HL-60 (cell line): Measurements from ENCODE around the gene TULP4.
"Not testable (repeated sequence)": the region's sequence is repeated elsewhere in the genome, so short reads cannot be mapped to it uniquely, and the experiment has no call there.

Experiments used
- DNase-seq, 2 experiments: peaks; one replicate each; pipeline ENCODE4 v3.0.0-alpha.2; 2010 to 2020; ENCODE audit warnings: low read depth in 1 of 2, low spot score in 1 of 2
- H3K27ac ChIP-seq: fragments of 250-450 bp; sonication (Bioruptor Pico); replicated peaks from 2 replicates; pipeline ENCODE4 v1.5.1; 2020; ENCODE audit warnings: mild to moderate bottlenecking, moderate library complexity
- H3K27me3 ChIP-seq: fragments of 250-450 bp; sonication (Bioruptor Pico); 2 replicates; pipeline ENCODE4 v1.5.1; 2021; ENCODE audit warnings: mild to moderate bottlenecking, moderate library complexity; ENCODE audit not compliant: insufficient read depth, poor library complexity, severe bottlenecking
- H3K4me3 ChIP-seq: replicated peaks from 2 replicates; pipeline ENCODE4 v1.5.1; 2011; ENCODE audit warnings: mild to moderate bottlenecking, control low read depth, low read length; ENCODE audit not compliant: insufficient read depth
- CTCF ChIP-seq: IDR thresholded peaks from one replicate; pipeline ENCODE4 v1.5.1; 2011; ENCODE audit warnings: low read length, control low read depth, inconsistent platforms; ENCODE audit not compliant: insufficient read depth
- GABPA ChIP-seq: IDR thresholded peaks from 2 replicates; pipeline ENCODE4 v1.6.1; 2012; ENCODE audit warnings: low read depth
- POLR2AphosphoS5 ChIP-seq: IDR thresholded peaks from 2 replicates; pipeline ENCODE4 v1.6.1; 2012; ENCODE audit warnings: low read depth
- REST ChIP-seq: IDR thresholded peaks from 2 replicates; pipeline ENCODE4 v1.6.1; 2012; ENCODE audit warnings: low read depth; ENCODE audit not compliant: insufficient replicate concordance
- SPI1 ChIP-seq: IDR thresholded peaks from 2 replicates; pipeline ENCODE4 v1.6.1; 2012; ENCODE audit warnings: low read depth, mild to moderate bottlenecking, borderline replicate concordance

The TULP4 gene

GRCh38 chr6:158518191-158519127 is 206.2 kb downstream of the TULP4 start:
- peak overlapping the region; percentile 21 for H3K4me3 ChIP-seq

GRCh38 chr6:158519300-158519699 is 207.0 kb downstream of the TULP4 start:
- Histone ChIP-seq H3K27me3 (peaks cover 10% of the 10 kb centered on the region), H3K27ac (no peak overlapping the region), H3K4me3 (no peak overlapping the region)
- DNase-seq = no peak
- TF ChIP-seq POLR2AphosphoS5 (no peak), SPI1 (no peak), REST (no peak), CTCF (no peak), GABPA (no peak)

More at GRCh38 chr6:158518191-158519127, 206.2 kb downstream of the TULP4 start:
- TF ChIP-seq CTCF (peak; percentile 2), GABPA (no peak), REST (no peak)
- peak; percentile 38 to 51 for DNase-seq
- Histone ChIP-seq H3K27ac (no peak overlapping the region), H3K27me3 (peaks cover 10% of the 10 kb centered on the region)

GRCh38 chr6:158519761-158520160 is 207.5 kb downstream of the TULP4 start:
- H3K27me3 ChIP-seq = peaks cover 10% of the 10 kb centered on the region
- no peak for TF ChIP-seq POLR2AphosphoS5
- no peak for TF ChIP-seq SPI1
- no peak for TF ChIP-seq GABPA
- no peak for TF ChIP-seq REST
- TF ChIP-seq CTCF = no peak

GRCh38 chr6:158520975-158521374 is 208.7 kb downstream of the TULP4 start:
- not testable (repeated sequence) for H3K27me3 ChIP-seq, H3K4me3 ChIP-seq, H3K27ac ChIP-seq

More at GRCh38 chr6:158519761-158520160, 207.5 kb downstream of the TULP4 start:
- no peak overlapping the region for H3K27ac ChIP-seq
- no peak for DNase-seq
- H3K4me3 ChIP-seq = no peak overlapping the region

More at GRCh38 chr6:158520975-158521374, 208.7 kb downstream of the TULP4 start:
- not testable (repeated sequence) for DNase-seq
